Measurements from ENCODE around the gene TM9SF2. TPM values are rescaled to one million over a fixed set of nuclear protein-coding genes. Genes with fewer than 3 reads are reported as not detected.

Gene TM9SF2
- total and polyA plus RNA-seq, 2 donors from 2014 or later: 88.3 to 144 TPM

- Histone ChIP-seq H3K9ac (ENCODE audit: low read length in 3 of 3) (no peak overlapping the region), H3K4me3 (ENCODE audit: low read length in 3 of 3) (no peak overlapping the region), H3K36me3 (ENCODE audit: control insufficient read depth in 2 of 3, insufficient read depth in 3 of 3, low read length in 3 of 3) (no peaks in the 10 kb centered on the region), H3K4me1 (ENCODE audit: control insufficient read depth in 2 of 3, insufficient read depth in 2 of 3, low read depth in 1 of 3, low read length in 3 of 3) (peaks cover 0 to 6% (median 2%) of the 10 kb centered on the region in 3 donors), H3K27me3 (ENCODE audit: control insufficient read depth, insufficient read depth, low read length) (no peaks in the 10 kb centered on the region), H3K9me3 (ENCODE audit: control insufficient read depth in 2 of 3, insufficient read depth in 1 of 3, low read length in 3 of 3) (no peaks in the 10 kb centered on the region), H3K27ac (ENCODE audit: low read depth in 2 of 2, low read length in 2 of 2) (no peak overlapping the region)
- no peak for TF ChIP-seq CTCF (IDR thresholded peaks at IDR 0.05; ENCODE audit: borderline replicate concordance, extremely low read depth, insufficient read depth)
- FAIRE-seq (no peak), DNase-seq (no peak)
- intact Hi-C loops (cut with DNase I): no loop called here
Measured at GRCh38 chr13:99604636-99605035, 103.4 kb downstream of the TM9SF2 start.

GRCh38 chr13:99605420-99606323 lies 104.4 kb downstream of the TM9SF2 start:
- no peaks in the 10 kb centered on the region for H3K9me3 ChIP-seq (ENCODE audit: control insufficient read depth in 2 of 3, insufficient read depth in 1 of 3, low read length in 3 of 3)
- DNase-seq: peak in 3 of 5 donors; percentile 61 to 80 (median 73)

GRCh38 chr13:99606324-99607066 lies 105.2 kb downstream of the TM9SF2 start, which contains the start of gene CLYBL:
Gene CLYBL (plus strand): TSS chr13:99606690.
- intact Hi-C loops (cut with DNase I): no loop called here
- peak within 1 kb of the TSS; percentile 84 to 92 (median 87) for H3K4me3 ChIP-seq (ENCODE audit: low read length in 3 of 3)
- H3K27ac ChIP-seq (ENCODE audit: low read depth in 2 of 2, low read length in 2 of 2): peak within 1 kb of the TSS; percentile 75 to 88
- no peaks in the 10 kb centered on the region for H3K36me3 ChIP-seq (ENCODE audit: control insufficient read depth in 2 of 3, insufficient read depth in 3 of 3, low read length in 3 of 3)
- H3K9me3 ChIP-seq (ENCODE audit: control insufficient read depth in 2 of 3, insufficient read depth in 1 of 3, low read length in 3 of 3): no peaks in the 10 kb centered on the region
- FAIRE-seq: no peak
- no peaks in the 10 kb centered on the region for H3K27me3 ChIP-seq (ENCODE audit: control insufficient read depth, insufficient read depth, low read length)
- peak; percentile 13 for TF ChIP-seq CTCF (IDR thresholded peaks at IDR 0.05; ENCODE audit: borderline replicate concordance, extremely low read depth, insufficient read depth)
- peak; percentile 85 to 96 (median 93) for DNase-seq
- peak within 1 kb of the TSS; percentile 60 to 71 (median 71) for H3K9ac ChIP-seq (ENCODE audit: low read length in 3 of 3)
- H3K4me1 ChIP-seq (ENCODE audit: control insufficient read depth in 2 of 3, insufficient read depth in 2 of 3, low read depth in 1 of 3, low read length in 3 of 3): peaks cover 0 to 6% (median 2%) of the 10 kb centered on the region in 3 donors

More at GRCh38 chr13:99605420-99606323, 104.4 kb downstream of the TM9SF2 start:
- Histone ChIP-seq H3K4me3 (ENCODE audit: low read length in 3 of 3) (peak overlapping the region; percentile 62 to 66 (median 64)), H3K9ac (ENCODE audit: low read length in 3 of 3) (peak overlapping the region; percentile 6 to 60 (median 51)), H3K27me3 (ENCODE audit: control insufficient read depth, insufficient read depth, low read length) (no peaks in the 10 kb centered on the region), H3K36me3 (ENCODE audit: control insufficient read depth in 2 of 3, insufficient read depth in 3 of 3, low read length in 3 of 3) (no peaks in the 10 kb centered on the region), H3K4me1 (ENCODE audit: control insufficient read depth in 2 of 3, insufficient read depth in 2 of 3, low read depth in 1 of 3, low read length in 3 of 3) (peaks cover 0 to 6% (median 2%) of the 10 kb centered on the region in 3 donors), H3K27ac (ENCODE audit: low read depth in 2 of 2, low read length in 2 of 2) (peak overlapping the region; percentile 75 to 88)
- intact Hi-C loops (cut with DNase I): no loop called here
- no peak for FAIRE-seq
- peak; percentile 14 for TF ChIP-seq CTCF (IDR thresholded peaks at IDR 0.05; ENCODE audit: borderline replicate concordance, extremely low read depth, insufficient read depth)
